NOMO-1 (cell line): ENCODE data around the gene ZNF397.

ENCODE experiments used
- DNase-seq, 2 experiments: peaks; one replicate each; lab custom pipeline; 2025; ENCODE audit not compliant: unreplicated experiment in 2 of 2; lab: John Stamatoyannopoulos, UW

ZNF397 gene

DNA sequence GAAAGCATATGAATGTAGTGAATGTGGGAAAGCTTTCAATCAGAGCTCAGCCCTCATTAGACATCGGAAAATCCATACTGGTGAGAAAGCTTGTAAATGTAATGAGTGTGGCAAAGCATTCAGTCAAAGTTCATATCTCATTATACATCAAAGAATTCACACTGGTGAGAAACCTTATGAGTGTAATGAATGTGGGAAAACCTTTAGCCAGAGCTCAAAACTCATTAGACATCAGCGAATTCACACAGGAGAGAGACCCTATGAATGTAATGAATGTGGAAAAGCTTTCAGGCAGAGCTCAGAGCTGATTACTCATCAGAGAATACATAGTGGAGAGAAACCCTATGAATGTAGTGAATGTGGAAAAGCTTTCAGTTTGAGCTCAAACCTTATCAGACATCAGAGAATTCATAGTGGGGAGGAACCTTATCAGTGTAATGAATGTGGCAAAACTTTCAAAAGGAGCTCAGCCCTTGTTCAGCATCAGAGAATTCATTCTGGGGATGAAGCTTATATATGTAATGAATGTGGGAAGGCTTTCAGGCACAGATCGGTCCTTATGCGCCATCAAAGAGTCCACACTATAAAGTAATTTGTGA is 5.0 kb downstream of the ZNF397 start:
- no peak for DNase-seq

DNA sequence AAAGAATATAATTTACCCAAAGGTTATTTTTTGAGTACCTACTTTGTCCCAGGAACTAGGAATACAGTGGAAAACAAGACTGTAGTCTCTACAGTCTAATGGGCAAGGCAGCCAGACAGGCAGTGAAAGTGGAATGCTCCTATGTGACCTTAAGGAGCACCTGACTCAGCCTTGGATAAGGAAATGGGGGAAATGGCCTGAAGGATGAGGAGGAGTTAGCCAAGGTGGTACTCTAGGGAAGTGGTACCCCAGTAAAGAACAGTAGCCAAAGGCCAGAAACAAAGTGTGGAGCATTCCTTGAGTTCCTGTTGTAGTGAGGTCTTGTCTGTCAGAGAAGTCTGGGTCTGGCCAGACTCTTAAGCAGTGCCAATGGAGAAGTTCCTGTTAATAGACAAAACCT is 6.0 kb downstream of the ZNF397 start:
- DNase-seq = no peak

DNA sequence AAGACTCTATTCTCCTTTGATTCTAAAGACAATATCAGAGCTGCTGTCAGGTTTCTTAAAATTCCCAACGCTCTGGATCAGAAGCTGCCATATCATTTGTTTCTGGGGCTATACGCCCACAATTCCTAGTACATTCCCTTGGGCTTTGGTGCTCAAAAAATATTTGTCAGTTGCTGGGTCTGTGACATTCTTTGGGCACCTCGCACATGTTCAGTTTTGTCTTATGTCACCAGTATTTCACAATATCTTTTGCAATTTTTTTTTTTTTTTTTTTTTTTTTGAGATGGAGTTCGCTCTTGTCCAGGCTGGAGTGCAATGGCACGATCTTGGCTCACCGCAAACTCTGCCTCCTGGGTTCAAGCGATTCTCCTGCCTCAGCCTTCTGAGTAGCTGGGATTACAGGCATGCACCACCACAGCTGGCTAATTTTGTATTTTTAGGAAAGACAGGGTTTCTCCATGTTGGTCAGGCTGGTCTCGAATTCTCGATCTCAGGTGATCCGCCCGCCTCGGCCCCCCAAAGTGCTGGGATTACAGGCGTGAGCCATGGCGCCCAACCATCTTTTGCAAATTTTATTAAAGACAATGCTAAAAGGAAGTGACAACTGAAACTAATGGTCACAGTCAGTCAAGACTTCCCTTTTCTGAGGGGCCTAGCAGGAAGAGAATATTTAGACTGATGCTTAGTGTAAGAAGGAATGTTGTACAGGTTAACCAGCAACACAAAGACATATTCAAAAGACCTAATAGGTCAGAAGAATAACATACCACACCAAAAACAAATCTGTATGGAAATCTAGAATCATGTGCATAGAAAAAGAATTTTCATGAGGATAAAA is 6.8 kb downstream of the ZNF397 start:
- peak; percentile 56 to 77 for DNase-seq

DNA sequence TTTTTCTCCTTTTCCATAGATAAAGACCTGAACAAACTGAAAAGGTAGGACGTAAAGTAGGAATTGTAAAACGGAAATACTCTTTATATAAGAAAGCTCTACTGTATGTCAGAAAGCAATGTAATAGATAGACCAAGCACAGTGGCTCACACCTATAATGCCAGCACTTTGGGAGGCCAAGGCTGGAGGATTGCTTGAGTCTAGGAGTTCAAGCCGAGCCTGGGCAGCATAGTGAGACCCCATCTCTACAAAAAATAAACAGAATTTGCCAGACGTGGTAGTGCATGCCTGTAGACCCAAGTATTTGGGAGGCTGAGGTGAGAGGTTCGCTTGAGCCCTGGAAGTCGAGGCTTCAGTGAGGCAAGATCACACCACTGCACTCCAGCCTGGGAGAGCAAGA is 7.6 kb downstream of the ZNF397 start:
- no peak for DNase-seq

DNA sequence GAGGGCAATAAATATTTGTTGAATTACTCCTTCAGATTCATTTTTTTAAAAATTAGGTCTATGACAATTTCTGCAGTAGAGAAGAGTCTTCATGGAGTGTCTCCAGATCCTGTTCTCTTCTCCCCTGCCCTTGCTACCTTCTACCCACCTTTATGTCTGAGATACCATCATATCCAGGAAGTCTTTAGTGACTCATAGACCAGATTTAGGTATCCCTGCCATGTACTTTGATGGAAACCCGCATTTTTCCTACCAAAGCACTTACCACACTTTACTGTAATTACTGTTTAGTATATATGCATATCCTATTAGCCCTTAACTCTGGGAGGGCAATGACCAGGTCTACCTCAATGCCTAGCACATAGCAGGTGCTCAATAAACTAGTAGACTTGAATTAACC is 11.6 kb downstream of the ZNF397 start:
- DNase-seq = no peak

DNA sequence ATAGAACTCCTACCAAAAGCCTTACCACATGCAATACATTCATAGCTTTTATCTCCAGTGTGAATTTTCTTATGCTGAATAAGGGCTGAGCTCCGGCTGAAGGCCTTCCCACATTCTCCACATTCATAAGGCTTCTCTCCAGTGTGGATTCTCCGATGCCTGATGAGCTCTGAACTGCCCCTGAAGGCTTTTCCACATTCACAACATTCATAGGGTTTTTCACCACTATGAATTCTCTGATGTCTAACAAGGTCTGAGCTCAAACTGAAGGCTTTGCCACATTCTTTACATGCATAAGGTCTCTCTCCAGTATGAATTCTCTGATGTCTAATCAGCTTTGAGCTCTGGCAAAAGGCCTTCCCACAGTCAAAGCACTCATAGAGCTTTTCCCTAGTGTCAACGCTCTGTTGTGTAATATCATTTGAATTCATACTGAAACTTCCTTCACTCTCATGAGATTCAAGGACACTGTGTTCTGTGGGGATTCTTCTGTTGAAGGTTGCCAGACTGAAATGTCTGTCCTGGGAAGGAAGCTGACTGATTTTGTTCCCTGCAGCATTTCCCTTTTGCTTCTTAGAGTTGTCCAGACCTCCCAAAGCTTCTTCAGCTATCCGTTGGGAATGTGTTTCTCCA is 12.9 kb downstream of the ZNF397 start:
- DNase-seq = no peak

DNA sequence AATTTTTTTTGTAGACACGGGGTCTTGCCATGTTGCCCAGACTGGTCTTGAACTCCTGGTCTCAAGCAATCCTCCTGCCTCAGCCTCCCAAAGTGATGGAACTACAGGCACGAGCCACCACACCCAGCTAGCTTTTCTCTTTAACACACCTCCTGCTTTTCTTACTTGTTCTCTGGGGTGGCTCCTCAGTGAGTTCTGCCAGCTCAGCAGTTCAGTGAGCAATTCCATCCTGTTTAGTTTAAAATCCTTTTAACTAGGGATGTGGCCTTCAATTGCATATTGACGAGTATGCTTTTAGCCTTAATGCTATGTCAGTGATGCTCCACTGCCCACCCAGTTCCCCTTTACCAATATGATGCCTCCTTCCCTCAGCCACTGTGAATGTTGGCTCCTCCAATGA is 16.1 kb downstream of the ZNF397 start:
- DNase-seq = no peak

DNA sequence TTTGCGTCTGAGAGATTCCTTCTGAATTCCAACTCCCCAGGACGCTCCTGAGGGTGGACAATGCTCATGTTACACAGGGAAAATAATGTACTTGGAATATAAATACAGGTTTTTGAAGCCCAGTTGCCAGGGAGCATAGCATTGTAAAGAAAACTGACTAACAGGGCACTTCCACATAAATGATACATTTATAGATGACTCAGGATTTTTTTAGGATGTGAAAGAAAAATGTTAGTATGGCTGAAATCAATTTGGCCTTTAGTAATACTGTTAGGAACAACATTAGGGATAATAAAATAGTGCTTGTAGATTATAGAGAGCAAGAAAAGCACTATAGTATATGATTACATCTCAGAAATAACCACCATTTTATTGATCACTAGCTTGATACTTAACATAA is 23.6 kb downstream of the ZNF397 start:
- DNase-seq = no peak

DNA sequence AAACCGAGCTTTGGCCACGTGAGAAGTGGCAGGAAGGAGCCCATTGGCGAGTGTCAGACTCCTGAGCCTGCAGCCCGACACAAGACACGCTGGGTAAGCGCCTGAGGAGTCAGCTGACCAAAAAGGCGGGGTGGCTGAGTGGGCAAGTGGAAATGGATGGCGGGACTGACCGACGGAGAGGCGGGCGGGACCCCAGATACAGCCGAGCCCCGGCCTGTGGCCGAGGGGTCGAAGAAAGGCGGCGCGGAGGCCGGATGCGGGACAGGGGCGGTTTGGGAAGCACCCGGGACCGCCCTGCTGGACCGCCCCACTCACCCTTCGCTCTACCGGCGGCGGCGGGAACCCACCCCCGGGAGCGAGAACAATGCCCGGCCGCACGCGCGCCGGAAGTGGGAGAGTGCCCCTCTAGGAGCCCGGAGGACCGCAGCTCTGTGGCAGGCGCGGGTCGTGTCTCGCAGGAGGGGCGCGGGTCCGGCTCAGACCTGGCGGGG is 26.4 kb downstream of the ZNF397 start:
- DNase-seq = no peak

DNA sequence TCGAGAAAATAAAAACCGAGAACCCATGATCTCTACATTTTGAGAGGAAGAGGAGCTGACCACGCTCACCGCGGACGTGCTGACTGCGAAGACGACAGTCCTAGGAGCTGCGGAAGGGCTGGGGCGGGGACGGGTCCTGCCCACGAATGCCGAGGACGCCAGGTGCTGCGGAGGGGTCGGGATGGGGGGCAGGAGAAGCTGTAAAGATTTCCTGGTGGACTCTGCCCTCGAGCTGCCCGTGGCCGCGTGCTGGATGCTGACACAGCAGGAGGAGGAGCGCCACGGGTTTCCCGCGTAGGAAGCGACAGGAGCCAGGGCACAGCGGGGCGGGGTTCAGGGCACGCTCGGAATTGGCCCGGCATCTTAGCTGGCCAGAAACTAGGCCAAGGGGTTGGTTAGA is 27.0 kb downstream of the ZNF397 start:
- no peak for DNase-seq

DNA sequence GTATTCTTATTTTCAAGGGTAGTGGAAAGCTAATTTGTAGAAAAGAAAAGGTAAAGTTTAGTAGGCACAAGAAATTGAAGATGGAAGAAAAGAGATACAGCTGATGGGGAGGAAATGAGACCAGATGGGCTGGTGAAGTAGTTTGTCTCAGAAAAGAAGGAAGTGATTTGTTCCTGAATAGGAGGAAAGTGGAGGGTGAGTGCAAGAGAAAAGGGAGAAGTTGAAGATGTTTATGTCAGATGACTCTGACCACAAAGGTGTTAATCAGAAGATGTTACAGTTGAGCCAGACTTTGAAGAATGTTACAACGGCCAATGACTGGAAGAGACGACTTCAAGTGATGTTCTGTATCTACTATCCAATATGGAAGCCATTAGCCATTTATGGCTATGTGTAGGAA is 28.0 kb downstream of the ZNF397 start:
- peak; percentile 58 to 74 for DNase-seq

DNA sequence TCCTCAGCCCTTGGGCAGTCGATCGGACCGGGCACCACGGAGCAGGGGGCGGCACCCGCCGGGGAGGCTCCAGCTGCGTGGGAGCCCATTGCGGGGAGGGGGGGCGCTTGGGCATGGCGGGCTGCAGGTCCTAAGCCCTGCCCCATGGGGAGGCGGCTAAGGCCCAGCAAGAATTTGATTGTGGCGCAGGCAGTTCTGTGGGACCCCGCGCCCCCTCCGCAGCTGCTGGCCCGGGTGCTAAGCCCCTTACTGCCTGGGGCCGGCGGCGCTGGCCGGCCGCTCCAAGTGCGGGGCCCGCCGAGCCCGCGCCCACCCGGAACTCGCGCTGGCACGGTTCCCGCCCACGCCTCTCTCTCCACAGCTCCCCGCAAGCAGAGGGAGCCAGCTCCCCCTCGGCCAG is 30.8 kb downstream of the ZNF397 start:
- no peak for DNase-seq

DNA sequence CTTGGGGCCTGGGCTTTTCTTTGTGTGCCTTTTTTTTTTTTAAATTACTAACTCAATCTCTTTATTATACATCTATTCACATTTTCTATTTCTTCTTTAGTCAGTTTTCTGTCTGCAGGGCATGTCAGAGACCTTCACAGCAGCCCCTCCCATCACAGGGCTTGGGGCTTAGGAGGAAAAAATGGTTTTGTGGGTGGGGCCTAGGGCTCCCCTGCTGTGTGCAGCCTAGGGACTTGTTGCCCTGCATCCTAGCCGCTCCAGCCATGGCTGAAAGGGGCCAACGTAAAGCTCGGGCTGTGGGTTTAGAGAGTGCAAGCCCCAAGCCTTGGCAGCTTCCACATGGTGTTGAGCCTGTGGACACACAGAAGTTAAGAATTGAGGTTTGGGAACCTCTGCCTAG is 35.4 kb downstream of the ZNF397 start:
- no peak for DNase-seq

DNA sequence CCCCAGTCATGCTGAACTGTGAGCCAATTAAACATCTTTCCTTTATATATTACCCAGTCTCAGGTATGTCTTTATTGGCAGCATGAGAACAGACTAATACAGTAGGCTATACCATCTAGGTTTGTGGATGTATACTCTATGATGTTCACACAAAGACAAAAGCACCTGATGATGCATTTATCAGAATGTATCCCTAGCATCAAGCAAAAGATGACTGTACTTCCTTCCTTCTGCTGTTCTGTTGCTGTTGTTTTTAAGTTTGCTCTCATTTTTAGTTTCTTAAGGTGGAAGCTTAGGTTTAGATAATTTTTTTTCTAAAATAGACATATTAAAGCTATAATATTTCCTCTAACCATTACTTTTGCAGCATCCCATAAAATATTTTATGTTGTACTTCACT is 36.8 kb downstream of the ZNF397 start:
- DNase-seq = no peak

DNA sequence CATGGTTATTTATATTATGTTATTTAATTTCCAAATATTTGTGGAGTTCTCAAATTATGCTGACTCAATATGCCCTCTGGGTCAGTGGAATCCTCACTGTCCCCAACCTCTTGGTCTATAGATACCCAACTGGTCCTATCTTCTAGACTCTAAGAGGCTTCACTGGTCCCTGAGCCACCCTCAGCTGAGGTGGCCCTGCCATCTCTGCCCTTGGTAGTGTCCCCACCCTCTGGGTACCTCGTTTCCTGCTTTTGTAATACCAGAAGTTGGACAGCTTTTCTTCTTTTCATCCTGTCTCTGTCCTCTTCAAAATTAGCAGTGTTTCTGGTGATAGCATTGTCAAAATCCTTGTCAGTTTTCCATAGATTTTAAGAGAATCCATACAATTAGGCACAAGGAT is 37.3 kb downstream of the ZNF397 start:
- DNase-seq = no peak

DNA sequence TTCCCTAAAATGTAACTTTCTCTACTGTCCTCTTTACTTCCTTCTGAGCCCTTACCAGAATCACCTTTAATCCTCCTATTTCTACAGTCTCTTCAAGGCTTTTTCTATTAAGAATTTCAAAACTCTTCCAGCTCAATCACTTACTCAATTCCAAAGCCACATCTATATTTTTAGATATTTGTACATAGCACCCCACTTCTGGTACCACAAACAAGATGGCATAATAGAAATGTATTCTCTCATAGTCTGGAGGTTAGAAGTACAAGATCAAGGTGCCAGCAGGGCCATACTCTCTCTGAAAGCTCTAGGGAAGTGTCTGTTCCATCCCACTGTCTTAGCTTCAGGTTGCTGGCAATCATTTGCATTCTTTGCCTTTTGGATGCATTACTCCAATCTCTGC is 38.1 kb downstream of the ZNF397 start:
- DNase-seq = no peak

DNA sequence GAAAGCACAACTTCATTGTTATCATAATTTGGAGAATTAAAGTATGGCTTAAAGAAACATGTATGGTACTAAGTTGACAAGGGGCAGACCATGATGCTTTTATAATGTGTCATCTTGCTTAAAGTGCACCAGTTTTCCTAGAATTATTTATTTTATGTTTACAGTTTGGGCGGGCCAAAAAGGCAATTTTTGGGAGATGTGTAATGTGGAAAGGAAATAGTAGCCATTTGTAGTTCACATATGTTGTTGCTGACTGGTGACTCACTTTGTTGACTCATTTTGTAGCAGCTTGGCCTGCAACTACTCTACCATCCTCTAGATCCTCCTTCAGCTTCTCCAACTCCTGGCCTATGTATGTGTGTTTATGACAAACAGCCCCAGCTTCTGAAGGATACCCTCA is 41.5 kb downstream of the ZNF397 start:
- no peak for DNase-seq

DNA sequence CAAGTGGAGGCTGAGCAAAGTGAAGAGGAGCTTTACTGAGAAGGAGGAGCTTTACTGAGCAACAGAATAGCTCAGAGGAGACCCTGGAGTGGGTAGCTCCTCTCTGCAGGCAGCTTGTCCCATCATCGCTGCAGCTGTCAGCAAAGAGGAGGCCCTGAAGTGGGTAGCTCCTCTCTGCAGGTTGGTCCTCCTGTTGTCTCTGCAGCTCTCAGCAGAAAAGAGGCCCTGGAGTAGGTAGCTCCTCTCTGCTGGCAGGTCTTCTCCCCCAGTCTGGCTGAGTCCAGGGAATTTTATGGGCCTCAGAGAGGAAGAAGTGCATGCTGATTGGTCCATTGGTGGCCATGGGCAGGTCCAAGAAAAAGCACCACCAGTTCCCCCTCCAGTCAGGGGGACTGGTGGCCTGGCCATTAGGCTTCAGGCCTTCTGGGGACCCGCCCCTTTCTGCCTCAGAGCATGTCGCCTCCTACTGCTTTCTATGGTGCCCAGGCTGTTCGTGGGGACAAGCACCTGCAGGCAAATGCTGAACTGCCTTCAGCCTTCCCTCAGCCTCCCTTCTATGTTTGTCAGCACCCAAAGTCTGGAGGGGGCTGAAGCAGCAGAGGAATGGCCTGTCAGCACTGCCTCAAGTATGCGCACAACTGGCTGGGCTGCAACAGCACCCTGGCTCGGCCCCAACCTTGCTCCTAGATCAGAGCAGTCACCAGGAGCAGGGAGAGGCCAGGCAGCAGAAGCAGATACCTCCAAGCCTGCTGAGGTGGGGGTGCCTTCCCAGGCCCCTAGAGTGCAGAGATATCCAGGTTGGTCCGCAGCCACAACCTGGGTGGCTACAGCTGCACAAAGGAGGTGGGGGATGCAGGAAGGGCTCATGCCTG is 43.3 kb downstream of the ZNF397 start:
- no peak for DNase-seq

DNA sequence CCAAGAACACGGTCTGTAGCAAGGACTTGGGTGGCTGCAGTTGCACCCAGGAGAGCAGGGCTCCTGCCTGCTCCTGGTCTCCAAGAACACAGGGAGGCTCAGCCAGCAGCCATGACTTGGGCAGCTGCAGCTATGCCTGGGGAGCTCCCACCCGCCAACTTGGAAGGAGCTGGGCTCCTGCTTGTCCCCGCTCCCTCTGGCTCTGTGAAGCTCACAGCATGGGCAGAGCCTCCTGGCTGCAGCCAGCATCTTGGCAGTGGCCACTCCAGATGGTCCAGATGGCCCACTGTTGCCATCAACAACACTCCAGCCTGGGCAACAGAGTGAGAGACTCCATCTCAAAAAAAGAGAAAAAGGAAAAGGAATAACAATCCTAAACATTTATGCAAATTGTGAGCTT is 44.0 kb downstream of the ZNF397 start:
- DNase-seq = no peak

DNA sequence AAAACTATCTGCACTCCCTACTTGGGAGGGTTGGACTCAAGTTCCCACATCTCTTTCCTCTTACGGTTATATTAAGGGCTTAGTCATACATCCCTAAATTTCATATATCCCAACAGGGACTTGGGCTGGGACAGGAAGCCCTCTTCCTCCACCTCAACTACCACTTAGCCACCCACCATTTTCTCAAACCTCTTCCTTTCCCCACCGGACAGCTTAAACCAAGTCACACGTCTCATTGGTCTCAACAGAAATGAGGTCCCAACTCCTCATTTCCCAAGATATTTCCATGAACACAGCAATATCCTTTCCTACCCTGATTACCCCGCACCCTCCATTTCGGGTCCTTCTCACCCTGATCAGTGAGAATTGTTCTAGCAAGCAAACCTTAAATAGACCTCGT is 48.5 kb downstream of the ZNF397 start:
- no peak for DNase-seq

DNA sequence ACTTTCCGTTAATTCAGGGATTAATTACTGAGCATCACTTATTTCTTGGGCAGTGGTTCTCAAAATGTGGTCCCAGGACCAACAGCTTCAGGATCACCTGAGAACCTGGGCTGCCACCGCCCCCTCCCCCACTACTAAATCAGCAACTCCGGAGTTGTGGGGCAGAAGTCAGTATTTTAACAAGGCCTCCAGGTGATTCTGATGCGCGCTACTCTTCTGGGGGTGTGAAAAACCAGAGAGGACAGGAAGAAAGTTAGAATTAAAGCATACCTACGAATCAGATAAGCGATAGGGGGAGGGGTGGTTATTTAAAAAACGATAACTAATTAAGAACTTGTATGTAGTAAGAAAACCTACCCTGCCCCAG is 48.9 kb downstream of the ZNF397 start:
- no peak for DNase-seq
